GM23248 (cell line): Measurements from ENCODE around the gene HAUS6. TPM values are rescaled to one million over a fixed set of nuclear protein-coding genes. Genes with fewer than 3 reads are reported as not detected.

Source experiments
- DNase-seq: peaks from one replicate; pipeline ENCODE4 v3.0.0-alpha.2; 2015
- H2AFZ ChIP-seq: fragments of 200-600 bp; sonication (generic); 2 replicates; pipeline ENCODE4 v1.6.1; 2016; ENCODE audit warnings: antibody characterized with exemption
- H3F3A ChIP-seq: fragments of 200-600 bp; sonication (generic); 2 replicates; pipeline ENCODE4 v1.6.1; 2016; ENCODE audit warnings: mild to moderate bottlenecking, antibody characterized with exemption, mixed run types; ENCODE audit not compliant: insufficient read depth
- H3K27ac ChIP-seq: fragments of 200-600 bp; sonication (generic); 2 replicates; pipeline ENCODE4 v1.5.1; 2016; ENCODE audit warnings: mild to moderate bottlenecking
- H3K27me3 ChIP-seq: fragments of 200-600 bp; sonication (generic); replicated peaks from 2 replicates; pipeline ENCODE4 v1.6.1; 2016; ENCODE audit warnings: mild to moderate bottlenecking; ENCODE audit not compliant: insufficient read depth
- H3K36me3 ChIP-seq: fragments of 200-600 bp; sonication (generic); 2 replicates; pipeline ENCODE4 v1.6.1; 2016; ENCODE audit warnings: low read depth, mild to moderate bottlenecking
- H3K4me1 ChIP-seq: fragments of 200-600 bp; sonication (generic); 2 replicates; pipeline ENCODE4 v1.6.1; 2016; ENCODE audit warnings: mild to moderate bottlenecking; ENCODE audit not compliant: insufficient read depth
- H3K4me2 ChIP-seq: fragments of 200-600 bp; sonication (generic); one replicate; pipeline ENCODE4 v1.6.1; 2016; ENCODE audit warnings: mild to moderate bottlenecking; ENCODE audit not compliant: unreplicated experiment
- H3K4me3 ChIP-seq: fragments of 200-600 bp; sonication (generic); 2 replicates; pipeline ENCODE4 v1.5.1; 2016; ENCODE audit warnings: mild to moderate bottlenecking
- H3K79me2 ChIP-seq: fragments of 200-600 bp; sonication (generic); 2 replicates; pipeline ENCODE4 v1.6.1; 2016; ENCODE audit warnings: mild to moderate bottlenecking; ENCODE audit not compliant: insufficient read depth
- H3K9ac ChIP-seq: fragments of 200-600 bp; sonication (generic); 2 replicates; pipeline ENCODE4 v1.6.1; 2016; ENCODE audit warnings: mild to moderate bottlenecking
- H3K9me2 ChIP-seq: fragments of 200-600 bp; sonication (generic); 2 replicates; pipeline ENCODE4 v1.6.1; 2016; ENCODE audit warnings: mixed run types, mild to moderate bottlenecking, moderate library complexity; ENCODE audit not compliant: insufficient read depth
- H3K9me3 ChIP-seq: fragments of 200-600 bp; sonication (generic); one replicate; pipeline ENCODE4 v1.6.1; 2017; ENCODE audit warnings: low read depth
- H4K20me1 ChIP-seq: fragments of 200-600 bp; sonication (generic); 2 replicates; pipeline ENCODE4 v1.6.0; 2016; ENCODE audit not compliant: insufficient read depth
- EZH2 ChIP-seq: fragments of 200-600 bp; sonication (generic); IDR thresholded peaks from 2 replicates; pipeline ENCODE4 v1.6.1; 2018; ENCODE audit warnings: antibody characterized with exemption, mild to moderate bottlenecking; ENCODE audit not compliant: insufficient read depth, poor library complexity, severe bottlenecking
- EZH2phosphoT487 ChIP-seq: fragments of 200-600 bp; sonication (generic); IDR thresholded peaks from 2 replicates; pipeline ENCODE4 v1.6.1; 2018; ENCODE audit warnings: antibody characterized with exemption, moderate library complexity, mild to moderate bottlenecking, low read depth; ENCODE audit not compliant: insufficient read depth
- WGBS, 2 experiments: methylation state at CpG; one replicate each; pipeline ENCODE4 v1.1.6; 2015 to 2017; ENCODE audit warnings: low lambda C conversion rate in 2 of 2, low coverage in 1 of 2; ENCODE audit errors: missing lambda C conversion rate in 2 of 2; 5-methylcytosine and 5-hydroxymethylcytosine counted together
- in situ Hi-C: fragments of 300-500 bp; cut with MboI; formaldehyde crosslinking; loops from 2 replicates; pipeline ENCODE4 v1.15.0; 2020
- polyA plus RNA-seq: library from polyadenylated mRNA; unstranded; fragments of >200 nt; fragmentation: Nextera tagmentation; extraction: Ambion mirVana; gene quantifications from 2 replicates; pipeline ENCODE4 v1.2.1, GENCODE V29; 2016
- small RNA-seq: library from RNA; depleted of rRNA; stranded (forward); fragments of <200 nt; gene quantifications from one replicate; pipeline ENCODE3, GENCODE V24; 2014; ENCODE audit warnings: low read depth, low replicate concordance
- total RNA-seq: library from RNA; depleted of rRNA; stranded (reverse); fragments of >200 nt; shearing (Covaris generic); gene quantifications from 2 replicates; pipeline ENCODE4 v1.2.3, GENCODE V29; 2014; rRNA removed

The HAUS6 gene
- total and polyA plus RNA-seq, 2 experiments from 2014 or later = 7.7 to 12.5 TPM

DNA sequence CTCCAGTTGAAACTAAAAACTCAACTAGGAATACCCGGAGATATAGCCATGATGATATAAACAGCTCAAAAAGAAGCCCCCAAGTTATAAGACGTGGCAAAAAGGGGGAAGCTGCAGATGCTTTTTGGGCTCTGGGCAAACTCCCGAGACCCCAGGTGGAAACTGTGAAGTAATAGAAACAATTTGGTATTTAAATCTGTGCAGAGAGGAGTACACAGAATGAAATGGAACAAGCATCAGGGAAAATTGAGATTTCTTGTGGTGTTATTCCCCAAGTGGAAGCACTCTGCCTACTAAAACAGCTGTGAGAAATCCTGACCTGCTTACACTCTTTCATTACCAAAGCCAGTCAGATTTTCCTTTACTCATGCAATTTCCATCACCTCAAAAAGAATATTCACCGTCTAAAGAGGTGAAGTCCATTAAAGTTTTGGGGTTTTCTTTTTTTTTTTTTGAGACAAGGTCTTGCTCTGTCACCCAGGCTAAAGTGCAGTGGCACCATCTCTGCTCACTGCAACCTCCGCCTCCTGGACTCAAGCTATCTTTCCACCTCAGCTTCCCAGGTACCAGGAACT, 93.2 kb downstream of the HAUS6 start:
- TF ChIP-seq EZH2 = no peak
- TF ChIP-seq EZH2phosphoT487 = no peak
- H3K27ac ChIP-seq = no peak overlapping the region
- DNase-seq = no peak
- H3K4me3 ChIP-seq = no peak overlapping the region
- no peak overlapping the region for H2AFZ ChIP-seq
- no peaks in the 10 kb centered on the region for H3K9me3 ChIP-seq
- WGBS, 2 experiments = 77 to 81% methylated on average over 5 of the region's 5 CpGs
- no peaks in the 10 kb centered on the region for H4K20me1 ChIP-seq
- H3K27me3 ChIP-seq = no peaks in the 10 kb centered on the region
- H3K9ac ChIP-seq = no peak overlapping the region
- no peaks in the 10 kb centered on the region for H3K36me3 ChIP-seq
- H3K4me2 ChIP-seq = no peak overlapping the region
- no peaks in the 10 kb centered on the region for H3K79me2 ChIP-seq
- in situ Hi-C loops = no loop called here
- H3F3A ChIP-seq = no peaks in the 10 kb centered on the region
- H3K9me2 ChIP-seq = no peaks in the 10 kb centered on the region
- H3K4me1 ChIP-seq = no peaks in the 10 kb centered on the region

Small RNAs within 50 kb of the gene (small RNA-seq; reads per million reads assigned to genes)
- gene RF00019 = not detected
- gene RNU6-264P = not detected
- 0.87 reads per million, percentile 35 among the genes with 10 or more reads in this experiment for gene SCARNA8

Other genes starting within 250 kb of the HAUS6 start
- not detected in 2 replicates for gene SAXO1, start 69.7 kb downstream of the HAUS6 start, total RNA-seq
- gene SAXO1, start 69.7 kb downstream of the HAUS6 start, polyA plus RNA-seq = 0.65 and 0.83 TPM in 2 replicates
- gene RRAGA, start 53.5 kb downstream of the HAUS6 start, total RNA-seq = 53.1 and 53.3 TPM in 2 replicates
- gene RRAGA, start 53.5 kb downstream of the HAUS6 start, polyA plus RNA-seq = 217 TPM in 2 replicates
- gene PLIN2, start 24.6 kb upstream of the HAUS6 start, total RNA-seq = 114 and 120 TPM in 2 replicates
- gene PLIN2, start 24.6 kb upstream of the HAUS6 start, polyA plus RNA-seq = 136 and 141 TPM in 2 replicates
- gene DENND4C, start 127.8 kb upstream of the HAUS6 start, total RNA-seq = 28.9 and 39.8 TPM in 2 replicates
- 11.8 and 11.9 TPM in 2 replicates for gene DENND4C, start 127.8 kb upstream of the HAUS6 start, polyA plus RNA-seq